Cardiac fibroblast (primary cell): Measurements from ENCODE around the gene COL5A1.

Source experiments
- DNase-seq, 2 donors: peaks; one replicate each; pipeline versions ENCODE4 v3.0.0 to v3.0.0-alpha.2; 2010; ENCODE audit warnings: low read depth in 2 of 2
- H3K4me3 ChIP-seq, 2 donors: replicated peaks in 1 of 2; 1 replicate in 1 of 2; 2 replicates in 1 of 2; pipeline ENCODE4 v1.5.1; 2011; ENCODE audit warnings: low read depth in 2 of 2, low read length in 2 of 2, mild to moderate bottlenecking in 2 of 2, moderate library complexity in 1 of 2
- CTCF ChIP-seq: IDR thresholded peaks from one replicate; pipeline ENCODE4 v1.5.1; 2011; ENCODE audit warnings: low read depth, mild to moderate bottlenecking, low read length, inconsistent platforms

The COL5A1 gene

GRCh38 chr9:134657666-134658377 lies 16.2 kb downstream of the COL5A1 start:
- no peak for TF ChIP-seq CTCF
- no peak for DNase-seq
- no peak overlapping the region for H3K4me3 ChIP-seq

- no peak for TF ChIP-seq CTCF
- no peak for DNase-seq
These were observed 16.9 kb downstream of the COL5A1 start for GRCh38 chr9:134658378-134658955.

GRCh38 chr9:134659688-134660131 lies 18.1 kb downstream of the COL5A1 start:
- no peak overlapping the region for H3K4me3 ChIP-seq
- no peak for TF ChIP-seq CTCF
- no peak for DNase-seq

More at GRCh38 chr9:134658378-134658955, 16.9 kb downstream of the COL5A1 start:
- no peak overlapping the region for H3K4me3 ChIP-seq

- peak; percentile 87 for TF ChIP-seq CTCF
- no peak overlapping the region for H3K4me3 ChIP-seq
- peak in 1 of 2 donors; percentile 54 for DNase-seq
These were observed 18.8 kb downstream of the COL5A1 start for GRCh38 chr9:134660407-134660806.

- no peak overlapping the region for H3K4me3 ChIP-seq
- no peak for TF ChIP-seq CTCF
- DNase-seq: no peak
These were observed 19.7 kb downstream of the COL5A1 start for GRCh38 chr9:134661299-134661698.

GRCh38 chr9:134661791-134662142 lies 20.2 kb downstream of the COL5A1 start:
- H3K4me3 ChIP-seq: no peak overlapping the region
- TF ChIP-seq CTCF: no peak

More at GRCh38 chr9:134661791-134662142, 20.2 kb downstream of the COL5A1 start:
- DNase-seq: peak in 1 of 2 donors; percentile 80
